K562 (cell line): ENCODE data around the gene RGS9.

Experiments used
- BDP1 ChIP-seq: IDR thresholded peaks from 3 replicates; pipeline ENCODE4 v1.6.1; 2011; ENCODE audit not compliant: insufficient read length, insufficient read depth
- CTCF ChIP-seq, 3 experiments: IDR thresholded peaks in 2 of 3; conservative IDR thresholded peaks in 1 of 3; 2 replicates each; pipeline ENCODE4 v1.5.1; 2011 to 2012; ENCODE audit warnings: low read length in 3 of 3, mild to moderate bottlenecking in 3 of 3, control low read depth in 2 of 3, improper control_type of control experiment in 1 of 3, inconsistent platforms in 1 of 3, low read depth in 1 of 3, mixed read lengths in 1 of 3, moderate library complexity in 1 of 3; ENCODE audit not compliant: insufficient read depth in 2 of 3
- PCBP1 ChIP-seq: fragments of 200-400 bp; formaldehyde crosslinking; IDR thresholded peaks from 2 replicates; pipeline ENCODE4 v1.6.1; 2018; ENCODE audit warnings: mild to moderate bottlenecking, low read depth, low read length; ENCODE audit not compliant: poor library complexity, severe bottlenecking

- TF ChIP-seq BDP1 (no peak), PCBP1 (no peak), CTCF (IDR thresholded peaks at IDR 0.05 in 2 of 3, conservative IDR thresholded peaks at IDR 0.05 in 1 of 3; ENCODE audit: insufficient read depth in 2 of 3, low read depth in 1 of 3, low read length in 3 of 3) (no peak)
These were observed 32.6 kb upstream of the RGS9 start for GRCh38 chr17:65104541-65104940.
